Measurements from ENCODE around the gene FBXO34.
"Not testable (repeated sequence)": the region's sequence is repeated elsewhere in the genome, so short reads cannot be mapped to it uniquely, and the experiment has no call there.

Gene FBXO34

DNA sequence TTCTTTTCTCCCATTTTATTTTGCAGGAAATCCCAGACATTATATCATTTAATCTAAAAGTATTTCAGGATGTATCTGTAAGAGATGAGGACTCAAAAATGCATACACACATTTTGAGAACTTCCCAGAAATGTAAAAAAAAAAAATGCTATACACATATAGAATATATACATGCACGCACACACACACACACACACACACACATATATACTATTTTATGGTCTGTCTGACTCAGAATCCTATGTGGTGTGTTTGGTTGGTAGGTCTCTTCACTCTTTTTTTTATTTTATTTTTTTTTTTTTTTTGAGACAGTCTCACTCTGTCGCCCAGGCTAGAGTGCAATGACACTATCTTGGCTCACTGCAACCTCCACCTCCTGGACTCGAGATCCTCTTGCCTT lies 65.5 kb downstream of the FBXO34 start:
- TF ChIP-seq, protein P1, sequence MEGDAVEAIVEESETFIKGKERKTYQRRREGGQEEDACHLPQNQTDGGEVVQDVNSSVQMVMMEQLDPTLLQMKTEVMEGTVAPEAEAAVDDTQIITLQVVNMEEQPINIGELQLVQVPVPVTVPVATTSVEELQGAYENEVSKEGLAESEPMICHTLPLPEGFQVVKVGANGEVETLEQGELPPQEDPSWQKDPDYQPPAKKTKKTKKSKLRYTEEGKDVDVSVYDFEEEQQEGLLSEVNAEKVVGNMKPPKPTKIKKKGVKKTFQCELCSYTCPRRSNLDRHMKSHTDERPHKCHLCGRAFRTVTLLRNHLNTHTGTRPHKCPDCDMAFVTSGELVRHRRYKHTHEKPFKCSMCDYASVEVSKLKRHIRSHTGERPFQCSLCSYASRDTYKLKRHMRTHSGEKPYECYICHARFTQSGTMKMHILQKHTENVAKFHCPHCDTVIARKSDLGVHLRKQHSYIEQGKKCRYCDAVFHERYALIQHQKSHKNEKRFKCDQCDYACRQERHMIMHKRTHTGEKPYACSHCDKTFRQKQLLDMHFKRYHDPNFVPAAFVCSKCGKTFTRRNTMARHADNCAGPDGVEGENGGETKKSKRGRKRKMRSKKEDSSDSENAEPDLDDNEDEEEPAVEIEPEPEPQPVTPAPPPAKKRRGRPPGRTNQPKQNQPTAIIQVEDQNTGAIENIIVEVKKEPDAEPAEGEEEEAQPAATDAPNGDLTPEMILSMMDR (IDR thresholded peaks at IDR 0.05), result no peak
- Histone ChIP-seq H3K4me3 (ENCODE audit: low read depth in 1 of 2, low read length in 1 of 2) (no peak overlapping the region), H3K9me3 (no peaks in the 10 kb centered on the region), H3K36me3 (peaks cover 4% of the 10 kb centered on the region), H3K27me3 (no peaks in the 10 kb centered on the region), H3K4me1 (ENCODE audit: control insufficient read depth in 1 of 2, insufficient read depth in 1 of 2, low read depth in 1 of 2, low read length in 1 of 2) (peaks cover 17 to 28% of the 10 kb centered on the region in 2 experiments), H3K27ac (no peak overlapping the region)

DNA sequence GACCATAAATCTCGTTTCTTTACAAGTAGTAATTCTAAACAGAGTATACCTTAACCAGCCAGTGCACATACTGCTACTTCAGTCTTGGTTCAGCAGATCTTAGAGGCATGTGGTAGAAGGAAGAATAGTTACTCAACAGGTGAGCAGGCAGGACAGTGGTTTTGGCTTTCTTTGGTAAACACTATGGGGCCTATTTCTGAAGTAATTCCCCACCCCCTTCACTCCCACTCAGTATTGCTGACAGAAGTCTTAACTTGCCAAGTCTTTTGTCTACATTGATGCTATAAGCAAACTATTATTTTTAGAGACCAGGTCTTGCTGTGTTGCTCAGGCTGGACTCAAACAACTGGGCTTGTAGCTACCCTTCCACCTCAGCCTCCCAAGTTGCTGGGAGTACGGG lies 68.5 kb downstream of the FBXO34 start:
- Histone ChIP-seq H3K4me3 (ENCODE audit: low read depth in 1 of 2, low read length in 1 of 2) (no peak overlapping the region), H3K4me1 (ENCODE audit: control insufficient read depth in 1 of 2, insufficient read depth in 1 of 2, low read depth in 1 of 2, low read length in 1 of 2) (peaks cover 22 to 31% of the 10 kb centered on the region in 2 experiments), H3K36me3 (no peaks in the 10 kb centered on the region), H3K27me3 (no peaks in the 10 kb centered on the region), H3K27ac (peak overlapping the region; percentile 54), H3K9me3 (no peaks in the 10 kb centered on the region)
- TF ChIP-seq, protein P1 (IDR thresholded peaks at IDR 0.05), result no peak

DNA sequence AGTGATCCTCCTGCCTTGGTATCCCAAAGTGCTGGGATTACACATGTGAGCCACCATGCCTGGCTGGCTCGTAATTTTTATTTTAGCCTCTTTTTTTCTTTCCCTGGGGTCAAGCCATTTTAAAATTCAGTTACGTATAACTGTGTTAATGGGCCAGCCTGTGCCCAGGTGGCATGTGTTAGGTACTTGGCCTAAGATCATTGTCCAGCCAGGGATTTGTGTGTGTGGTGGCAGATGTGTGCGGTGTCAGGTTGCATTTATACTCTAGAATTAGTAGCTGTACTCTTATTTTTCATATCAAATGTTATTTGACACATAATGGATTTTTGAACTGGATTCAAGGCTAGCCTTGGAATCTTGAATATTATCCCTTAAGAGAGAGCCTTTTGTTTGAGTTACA lies 69.3 kb downstream of the FBXO34 start:
- peaks cover 22 to 31% of the 10 kb centered on the region in 2 experiments for H3K4me1 ChIP-seq (ENCODE audit: control insufficient read depth in 1 of 2, insufficient read depth in 1 of 2, low read depth in 1 of 2, low read length in 1 of 2)
- no peak overlapping the region for H3K4me3 ChIP-seq (ENCODE audit: low read depth in 1 of 2, low read length in 1 of 2)
- H3K9me3 ChIP-seq, result no peaks in the 10 kb centered on the region
- TF ChIP-seq, protein P1 (IDR thresholded peaks at IDR 0.05), result no peak
- H3K36me3 ChIP-seq, result no peaks in the 10 kb centered on the region
- H3K27me3 ChIP-seq, result no peaks in the 10 kb centered on the region
- H3K27ac ChIP-seq, result no peak overlapping the region

DNA sequence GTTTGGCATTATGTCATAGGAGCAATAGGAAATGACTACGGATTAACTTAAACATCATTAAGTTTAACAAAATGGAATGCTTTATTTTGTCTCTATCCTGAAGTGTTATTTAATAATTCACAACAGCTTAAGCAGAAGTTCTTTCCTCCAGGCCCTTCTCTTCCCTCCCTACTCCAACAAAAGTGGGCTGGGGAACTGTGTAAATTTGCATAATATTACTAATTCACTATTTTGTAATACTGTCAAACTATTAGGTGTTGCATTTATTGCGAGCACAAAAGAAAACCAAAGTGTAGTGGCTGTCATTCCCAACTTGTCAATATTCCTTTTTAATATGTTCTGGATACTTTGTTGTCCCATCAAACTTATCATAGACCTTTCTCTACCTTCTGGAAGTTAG lies 70.6 kb downstream of the FBXO34 start:
- peaks cover 22 to 31% of the 10 kb centered on the region in 2 experiments for H3K4me1 ChIP-seq (ENCODE audit: control insufficient read depth in 1 of 2, insufficient read depth in 1 of 2, low read depth in 1 of 2, low read length in 1 of 2)
- no peaks in the 10 kb centered on the region for H3K36me3 ChIP-seq
- TF ChIP-seq, protein P1 (IDR thresholded peaks at IDR 0.05), result no peak
- H3K9me3 ChIP-seq, result no peaks in the 10 kb centered on the region
- no peak overlapping the region for H3K27ac ChIP-seq
- no peaks in the 10 kb centered on the region for H3K27me3 ChIP-seq
- no peak overlapping the region for H3K4me3 ChIP-seq (ENCODE audit: low read depth in 1 of 2, low read length in 1 of 2)

DNA sequence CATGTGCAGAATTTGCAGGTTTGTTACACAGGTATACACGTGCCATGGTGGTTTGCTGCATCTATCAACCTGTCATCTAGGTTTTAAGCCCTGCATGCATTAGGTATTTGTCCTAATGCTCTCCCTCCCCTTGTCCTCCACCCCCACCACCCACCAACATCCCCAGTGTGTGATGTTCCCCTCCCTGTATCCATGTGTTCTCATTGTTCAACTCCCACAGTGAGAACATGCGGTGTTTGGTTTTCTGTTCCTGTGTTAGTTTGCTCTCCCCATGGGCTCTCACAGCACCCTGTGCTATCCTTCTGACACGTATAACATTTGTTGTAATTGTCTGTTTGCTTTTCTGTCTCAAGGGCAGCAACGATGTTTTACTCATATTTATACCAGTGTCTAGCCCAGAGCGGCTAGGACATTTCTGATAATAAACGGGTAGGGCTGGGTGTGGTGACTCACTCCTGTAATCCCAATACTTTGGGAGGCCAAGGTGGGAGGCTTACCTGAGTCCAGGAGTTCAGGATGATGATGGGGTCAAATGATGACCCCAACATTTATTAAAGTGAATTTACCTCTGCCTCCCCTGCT lies 73.5 kb downstream of the FBXO34 start:
- not testable (repeated sequence) for H3K27me3 ChIP-seq; H3K27ac ChIP-seq; H3K4me3 ChIP-seq (ENCODE audit: low read depth in 1 of 2, low read length in 1 of 2); H3K36me3 ChIP-seq; H3K9me3 ChIP-seq
- H3K4me1 ChIP-seq (ENCODE audit: control insufficient read depth in 1 of 2, insufficient read depth in 1 of 2, low read depth in 1 of 2, low read length in 1 of 2), result peaks cover 14 to 23% of the 10 kb centered on the region in 2 experiments

DNA sequence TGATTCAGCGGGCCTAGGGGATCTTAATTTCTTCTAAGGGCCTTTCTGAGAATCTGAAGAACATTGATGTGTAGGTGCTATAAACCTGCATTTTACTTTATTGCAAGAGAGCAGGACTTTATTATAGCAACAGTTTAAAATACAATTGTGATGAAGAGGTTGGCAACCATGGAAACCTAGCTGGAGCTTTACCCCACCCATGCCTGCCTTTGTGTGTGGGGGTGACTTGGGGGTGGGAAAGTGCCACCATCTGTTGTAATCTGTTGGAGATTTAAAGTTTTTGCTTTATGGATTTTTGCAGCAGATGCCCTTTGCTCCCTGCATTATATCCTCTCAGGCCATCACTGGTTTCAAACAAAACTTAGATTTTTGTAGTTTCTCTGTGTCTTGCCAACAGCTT lies 75.8 kb downstream of the FBXO34 start:
- no peak overlapping the region for H3K27ac ChIP-seq
- no peaks in the 10 kb centered on the region for H3K27me3 ChIP-seq
- H3K4me3 ChIP-seq (ENCODE audit: low read depth in 1 of 2, low read length in 1 of 2), result no peak overlapping the region
- peaks cover under 1 to 2% of the 10 kb centered on the region in 2 experiments for H3K4me1 ChIP-seq (ENCODE audit: control insufficient read depth in 1 of 2, insufficient read depth in 1 of 2, low read depth in 1 of 2, low read length in 1 of 2)
- H3K9me3 ChIP-seq, result no peaks in the 10 kb centered on the region
- H3K36me3 ChIP-seq, result peaks cover 19% of the 10 kb centered on the region
- TF ChIP-seq, protein P1 (IDR thresholded peaks at IDR 0.05), result no peak

All from neutrophil (primary cell).